ENCODE results near the gene MAPK12.

DNA sequence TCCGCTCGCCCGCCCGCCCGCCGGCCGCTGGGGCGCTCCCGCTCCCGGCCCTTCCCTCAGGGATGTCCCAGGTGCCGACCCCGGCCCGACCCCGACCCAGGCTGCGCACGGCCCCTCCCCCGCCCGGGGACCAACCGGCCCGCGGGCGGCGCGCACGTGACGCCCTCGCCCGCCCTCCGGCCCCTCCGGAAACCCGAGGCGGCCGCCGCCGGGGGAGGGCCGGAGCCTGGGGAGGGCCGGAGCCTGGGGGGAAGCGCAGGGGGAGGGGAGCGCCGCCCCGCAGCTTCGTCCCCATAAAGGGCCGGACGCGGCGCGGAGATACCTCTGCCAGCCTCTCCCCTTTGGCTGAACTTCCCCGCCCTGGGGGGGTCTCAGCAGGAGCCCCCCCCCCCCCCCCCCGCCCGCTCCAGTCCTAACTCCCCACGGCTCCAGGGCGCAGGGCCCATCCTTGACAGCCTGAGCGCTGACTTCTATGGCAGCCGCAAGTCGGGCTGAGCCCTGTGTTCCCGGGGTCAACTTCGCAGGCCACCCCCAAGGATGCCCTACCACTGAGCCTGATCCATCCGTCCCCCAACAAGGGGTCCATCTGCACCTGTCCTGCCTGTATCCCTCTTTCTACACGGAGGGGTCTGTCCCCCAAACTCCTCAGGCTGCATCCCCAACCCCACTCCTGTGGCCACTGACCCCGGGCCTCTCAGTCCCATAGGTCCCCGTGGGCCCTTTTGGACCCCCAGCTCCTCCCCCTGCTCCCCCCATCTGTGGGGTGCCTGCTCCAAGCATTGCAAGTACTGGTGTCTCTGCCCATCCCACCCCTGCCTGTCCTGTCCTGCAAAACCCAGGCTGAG lies at the start of gene MAPK12:
- TF ChIP-seq, protein P1, sequence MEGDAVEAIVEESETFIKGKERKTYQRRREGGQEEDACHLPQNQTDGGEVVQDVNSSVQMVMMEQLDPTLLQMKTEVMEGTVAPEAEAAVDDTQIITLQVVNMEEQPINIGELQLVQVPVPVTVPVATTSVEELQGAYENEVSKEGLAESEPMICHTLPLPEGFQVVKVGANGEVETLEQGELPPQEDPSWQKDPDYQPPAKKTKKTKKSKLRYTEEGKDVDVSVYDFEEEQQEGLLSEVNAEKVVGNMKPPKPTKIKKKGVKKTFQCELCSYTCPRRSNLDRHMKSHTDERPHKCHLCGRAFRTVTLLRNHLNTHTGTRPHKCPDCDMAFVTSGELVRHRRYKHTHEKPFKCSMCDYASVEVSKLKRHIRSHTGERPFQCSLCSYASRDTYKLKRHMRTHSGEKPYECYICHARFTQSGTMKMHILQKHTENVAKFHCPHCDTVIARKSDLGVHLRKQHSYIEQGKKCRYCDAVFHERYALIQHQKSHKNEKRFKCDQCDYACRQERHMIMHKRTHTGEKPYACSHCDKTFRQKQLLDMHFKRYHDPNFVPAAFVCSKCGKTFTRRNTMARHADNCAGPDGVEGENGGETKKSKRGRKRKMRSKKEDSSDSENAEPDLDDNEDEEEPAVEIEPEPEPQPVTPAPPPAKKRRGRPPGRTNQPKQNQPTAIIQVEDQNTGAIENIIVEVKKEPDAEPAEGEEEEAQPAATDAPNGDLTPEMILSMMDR (IDR thresholded peaks at IDR 0.05) = no peak
- TF ChIP-seq EP300 (IDR thresholded peaks at IDR 0.05) = no peak
